PC-3 (cell line): Measurements from ENCODE around the gene MRPL28.

Experiments used
- CTCF ChIP-seq: fragments of 300-600 bp; sonication (generic); conservative IDR thresholded peaks from 2 replicates; pipeline ENCODE4 v1.5.1; 2017; ENCODE audit warnings: antibody characterized with exemption, low read depth, mild to moderate bottlenecking, low read length
- EZH2 ChIP-seq: fragments of 300-600 bp; sonication (generic); IDR thresholded peaks from one replicate; pipeline ENCODE4 v1.6.1; 2017; ENCODE audit warnings: antibody characterized with exemption, mild to moderate bottlenecking, low read length; ENCODE audit not compliant: unreplicated experiment

- TF ChIP-seq CTCF (no peak), EZH2 (no peak)
Measured at GRCh38 chr16:347203-347602, 23.1 kb downstream of the MRPL28 start.
